GM12878 (cell line): ENCODE measurements around the gene LYPD8. TPM values are rescaled to one million over a fixed set of nuclear protein-coding genes. Genes with fewer than 3 reads are reported as not detected.

Source experiments
- ATAC-seq: fragments of 200-7000 bp; cut with Tn5 transposase; 3 replicates; pipeline ENCODE4 v1.9.1; 2020; ENCODE audit warnings: mild to moderate bottlenecking, moderate library complexity
- BruUV-seq: library from RNA; stranded (reverse); fragments of 400-500 nt; replicated peaks from 2 replicates; lab custom pipeline; 2021; lab: Mats Ljungman, UMichigan
- CTCF ChIA-PET: fragments of 300-600 bp; sonication (Branson Sonifier 250); formaldehyde crosslinking; extraction: SDS; loops from one replicate; lab custom pipeline; 2021; ENCODE audit warnings: inconsistent platforms; lab: Yijun Ruan, JAX
- POLR2A ChIA-PET: fragments of 350-600 bp; formaldehyde crosslinking; extraction: SDS; loops from one replicate; lab custom pipeline; 2021; ENCODE audit warnings: inconsistent platforms; lab: Charles Lee
- RAD21 ChIA-PET: fragments of 300-600 bp; sonication (Branson Sonifier 250); formaldehyde crosslinking; loops from one replicate; lab custom pipeline; 2023; ENCODE audit warnings: antibody characterized with exemption; ENCODE audit not compliant: unreplicated experiment; lab: Charles Lee
- SMC1A ChIA-PET: fragments of 300-600 bp; sonication (Branson Sonifier 250); formaldehyde crosslinking; loops from one replicate; lab custom pipeline; 2023; ENCODE audit not compliant: unreplicated experiment, uncharacterized antibody; lab: Charles Lee
- DNase-seq: peaks from one replicate; pipeline ENCODE4 v3.0.0-alpha.2; 2011; ENCODE audit warnings: low read depth, low spot score
- FAIRE-seq: peaks from 3 replicates; lab custom pipeline; 2011; peaks lifted over from hg19 to GRCh38; lab: Jason Lieb, UNC
- H2AFZ ChIP-seq: 2 replicates; pipeline ENCODE4 v1.6.0; 2011; ENCODE audit warnings: low read depth, low read length, control low read depth; ENCODE audit not compliant: control insufficient read depth
- H3K27ac ChIP-seq: 2 replicates; pipeline ENCODE4 v1.5.1; 2011; ENCODE audit warnings: control low read depth; ENCODE audit not compliant: control insufficient read depth, insufficient read depth
- H3K27me3 ChIP-seq, 2 experiments: replicated peaks in 1 of 2; 2 replicates each; pipeline versions ENCODE4 v1.6.0 to v1.6.1; 2011; ENCODE audit warnings: low read length in 1 of 2; ENCODE audit not compliant: control insufficient read depth in 2 of 2, insufficient read depth in 2 of 2
- H3K36me3 ChIP-seq, 2 experiments: 2 replicates each; pipeline ENCODE4 v1.5.1; 2011; ENCODE audit warnings: low read length in 1 of 2; ENCODE audit not compliant: control insufficient read depth in 2 of 2, insufficient read depth in 2 of 2
- H3K4me1 ChIP-seq: 2 replicates; pipeline ENCODE4 v1.6.1; 2011; ENCODE audit warnings: mild to moderate bottlenecking, low read length, moderate library complexity, mixed read lengths; ENCODE audit not compliant: control insufficient read depth, insufficient read depth
- H3K4me2 ChIP-seq: 2 replicates; pipeline ENCODE4 v1.6.0; 2011; ENCODE audit warnings: control low read depth; ENCODE audit not compliant: control insufficient read depth, insufficient read depth
- H3K4me3 ChIP-seq: fragments of 200-600 bp; sonication (generic); 2 replicates; pipeline ENCODE4 v1.5.1; 2016
- H3K79me2 ChIP-seq: 2 replicates; pipeline ENCODE4 v1.6.0; 2011; ENCODE audit warnings: low read length; ENCODE audit not compliant: control insufficient read depth, insufficient read depth
- H3K9ac ChIP-seq: 2 replicates; pipeline ENCODE4 v1.8.0; 2011; ENCODE audit warnings: low read length, control low read depth, mixed read lengths; ENCODE audit not compliant: control insufficient read depth, insufficient read depth
- H3K9me3 ChIP-seq: replicated peaks from 3 replicates; pipeline ENCODE4 v1.5.1; 2011; ENCODE audit warnings: mild to moderate bottlenecking, low read length; ENCODE audit not compliant: control insufficient read depth, insufficient read depth
- H4K20me1 ChIP-seq: 2 replicates; pipeline ENCODE4 v1.6.0; 2011; ENCODE audit not compliant: control insufficient read depth, insufficient read depth
- DPF2 ChIP-seq: fragments of 450-650 bp; IDR thresholded peaks from 2 replicates; pipeline ENCODE4 v1.6.1; 2017; ENCODE audit warnings: mild to moderate bottlenecking
- EED ChIP-seq: sonication (generic); IDR thresholded peaks from 2 replicates; pipeline ENCODE4 v1.6.1; 2016; ENCODE audit warnings: antibody characterized with exemption, low read depth
- MTA3 ChIP-seq: IDR thresholded peaks from 2 replicates; pipeline ENCODE4 v1.6.1; 2012; ENCODE audit warnings: low read length, inconsistent platforms, borderline replicate concordance
- NFIC ChIP-seq: IDR thresholded peaks from 2 replicates; pipeline ENCODE4 v1.6.1; 2012; ENCODE audit warnings: low read depth, mild to moderate bottlenecking, inconsistent platforms, low read length, moderate library complexity
- POLR2AphosphoS5 ChIP-seq: IDR thresholded peaks from 2 replicates; pipeline ENCODE4 v1.6.1; 2011; ENCODE audit warnings: mild to moderate bottlenecking, low read length, inconsistent platforms
- SIX5 ChIP-seq: IDR thresholded peaks from 2 replicates; pipeline ENCODE4 v1.6.1; 2011; ENCODE audit warnings: mild to moderate bottlenecking, low read depth, low read length, moderate library complexity; ENCODE audit not compliant: severe bottlenecking
- SMC3 ChIP-seq: IDR thresholded peaks from 2 replicates; pipeline ENCODE4 v1.6.1; 2011; ENCODE audit warnings: low read length, improper control_type of control experiment, borderline replicate concordance
- SP1 ChIP-seq: IDR thresholded peaks from one replicate; pipeline ENCODE4 v1.6.1; 2011; ENCODE audit warnings: low read depth, low read length
- WRNIP1 ChIP-seq: IDR thresholded peaks from 2 replicates; pipeline ENCODE4 v1.6.1; 2011; ENCODE audit warnings: low read depth, low read length, improper control_type of control experiment, borderline replicate concordance
- WGBS: methylation state at CpG from one replicate; pipeline ENCODE4 v1.1.6; 2016; ENCODE audit warnings: low lambda C conversion rate; ENCODE audit not compliant: insufficient replicate concordance, insufficient coverage; ENCODE audit errors: missing lambda C conversion rate; 5-methylcytosine and 5-hydroxymethylcytosine counted together
- in situ Hi-C: fragments of 300-500 bp; cut with MboI; formaldehyde crosslinking; loops from 9 replicates; pipeline ENCODE4 v1.14.3; 2018; ENCODE audit warnings: mixed read lengths
- intact Hi-C: fragments of 100-400 bp; cut with micrococcal nuclease; formaldehyde crosslinking; loops from one replicate; pipeline ENCODE4 v1.14.2; 2022; ENCODE audit not compliant: unreplicated experiment
- polyA plus RNA-seq, 11 experiments: library from polyadenylated mRNA; depleted of rRNA in 4 of 11; unstranded in 6 of 11; stranded (reverse) in 5 of 11; fragments of >200 nt; fragmentation: Nextera tagmentation in 4 of 11; fragmentation: Illumina TruSeq in 1 of 11; extraction: Ambion mirVana in 4 of 11; extraction: Trizol in 1 of 11; gene quantifications; 1 replicate in 1 of 11; 2 replicates in 10 of 11; pipeline versions ENCODE4 v1.2.1 to v1.2.3, GENCODE V29; 2011 to 2016; ENCODE audit warnings: inconsistent platforms in 2 of 11, missing spikeins in 2 of 11, low read depth in 1 of 11
- total RNA-seq, 4 experiments: library from RNA; depleted of rRNA in 3 of 4; stranded (reverse); fragments of >200 nt in 3 of 4; fragmentation: Illumina TruSeq in 1 of 4; extraction: Trizol in 1 of 4; gene quantifications; 2 replicates each; pipeline versions ENCODE4 v1.2.1 to v1.2.3, GENCODE V29; 2013 to 2021

The LYPD8 gene
- total and polyA plus RNA-seq, 10 of the 15 experiments (the other 5 are each of a cell fraction or from before 2014, with no cell fraction given), result 0.13 to 0.40 (median 0.18) TPM; not detected in 7

GRCh38 chr1:248695451-248696132 is 60.0 kb downstream of the LYPD8 start:
- in situ Hi-C loops (loop anchor here (5.0 kb wide), 1 partner anchor 112 kb away; no protein-coding TSS in a partner anchor), intact Hi-C loops (loop anchor here (1.0 to 5.0 kb wide), 2 partner anchors 112 to 453 kb away; no protein-coding TSS in a partner anchor)
- FAIRE-seq, result no peak
- POLR2A ChIA-PET, result no interaction called here
- TF ChIP-seq POLR2AphosphoS5 (no peak), WRNIP1 (no peak), SMC3 (no peak), NFIC (no peak), EED (no peak), SIX5 (no peak), MTA3 (no peak), DPF2 (no peak), SP1 (no peak)
- CTCF ChIA-PET, result interaction anchor here (1.4 to 4.6 kb wide), 3 partner anchors 110 to 452 kb away, joined by 4 to 86 read pairs (median 5); no protein-coding TSS in a partner anchor
- ATAC-seq, result no peak
- RAD21 ChIA-PET, result interaction anchor here (1.3 to 4.9 kb wide), 2 partner anchors 110 to 126 kb away, joined by 6 to 53 read pairs; no protein-coding TSS in a partner anchor
- no peaks in the 10 kb centered on the region for H3K4me1 ChIP-seq
- SMC1A ChIA-PET, result interaction anchor here (1.0 to 2.6 kb wide), 7 partner anchors 9 to 124 kb away, joined by 3 to 19 read pairs (median 4); no protein-coding TSS in a partner anchor
- DNase-seq, result no peak
- no peak overlapping the region for H3K4me2 ChIP-seq
- H3K79me2 ChIP-seq, result no peaks in the 10 kb centered on the region
- H4K20me1 ChIP-seq, result no peaks in the 10 kb centered on the region
- no peaks in the 10 kb centered on the region for H3K36me3 ChIP-seq
- H3K9ac ChIP-seq, result no peak overlapping the region
- BruUV-seq, result no TSS peak
- H2AFZ ChIP-seq, result no peak overlapping the region
- WGBS, result 84% methylated on average over 13 of the region's 13 CpGs
- no peaks in the 10 kb centered on the region for H3K27me3 ChIP-seq
- H3K4me3 ChIP-seq, result no peak overlapping the region
- no peaks in the 10 kb centered on the region; the same call in 2 of the 3 replicates for H3K9me3 ChIP-seq
- H3K27ac ChIP-seq, result no peak overlapping the region
